ENCODE data around the gene KLK1. TPM values are rescaled to one million over a fixed set of nuclear protein-coding genes. Genes with fewer than 3 reads are reported as not detected.
"Not testable (repeated sequence)": the region's sequence is repeated elsewhere in the genome, so short reads cannot be mapped to it uniquely, and the experiment has no call there.

KLK1 gene
- total RNA-seq, 4 donors from 2014 or later = 0.78 to 1.8 (median 1.5) TPM; not detected in 1

DNA sequence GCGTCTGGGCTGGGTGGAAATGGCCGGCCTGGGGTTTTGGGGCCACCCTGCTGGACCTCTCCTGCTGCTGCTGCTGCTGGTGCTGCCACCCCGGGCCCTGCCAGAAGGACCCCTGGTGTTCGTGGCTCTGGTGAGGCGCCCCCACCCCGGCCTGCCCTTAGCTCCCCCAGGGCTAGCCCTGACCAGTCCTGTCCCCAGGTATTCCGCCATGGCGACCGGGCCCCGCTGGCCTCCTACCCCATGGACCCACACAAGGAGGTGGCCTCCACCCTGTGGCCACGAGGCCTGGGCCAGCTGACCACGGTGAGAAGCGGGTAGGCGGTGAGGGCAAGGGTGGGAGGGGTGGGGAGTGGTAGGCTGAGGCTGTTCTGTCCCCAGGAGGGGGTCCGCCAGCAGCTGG is 33.2 kb downstream of the KLK1 start, which contains the start of gene ACP4:
ACP4 (plus strand) TSS at position 20 of the 400 bp plus-strand sequence; CDS start at position 20, 0 bp downstream.
- no peaks in the 10 kb centered on the region for H3K4me1 ChIP-seq

DNA sequence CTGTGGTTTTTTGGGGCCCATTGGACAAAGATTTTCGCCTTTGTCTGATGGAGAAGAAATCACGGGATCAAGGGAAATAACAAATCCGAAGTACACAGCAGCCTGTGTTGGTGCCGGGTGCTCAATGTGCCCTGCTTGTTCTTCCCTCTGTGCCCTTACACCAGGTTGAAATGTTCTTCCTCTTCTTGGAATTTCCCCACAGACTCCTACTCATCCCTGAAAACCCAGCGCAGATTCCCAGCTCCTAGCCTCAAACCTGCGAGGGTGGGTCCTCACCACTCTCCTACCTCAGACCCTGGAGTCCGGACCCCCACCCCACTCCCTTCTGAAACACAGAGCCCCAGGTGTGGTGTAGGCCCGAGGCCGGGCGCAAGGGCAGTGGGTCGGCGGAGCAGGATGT is 38.3 kb downstream of the KLK1 start:
- 83 to 84% methylated on average over 12 of the region's 12 CpGs for WGBS, 2 donors
- DNase-seq (ENCODE audit: low spot score in 2 of 2) = no peak
- TF ChIP-seq POLR2A (IDR thresholded peaks at IDR 0.05) = no peak
- no peak for TF ChIP-seq EP300 (IDR thresholded peaks at IDR 0.05)
- TF ChIP-seq, protein P1, sequence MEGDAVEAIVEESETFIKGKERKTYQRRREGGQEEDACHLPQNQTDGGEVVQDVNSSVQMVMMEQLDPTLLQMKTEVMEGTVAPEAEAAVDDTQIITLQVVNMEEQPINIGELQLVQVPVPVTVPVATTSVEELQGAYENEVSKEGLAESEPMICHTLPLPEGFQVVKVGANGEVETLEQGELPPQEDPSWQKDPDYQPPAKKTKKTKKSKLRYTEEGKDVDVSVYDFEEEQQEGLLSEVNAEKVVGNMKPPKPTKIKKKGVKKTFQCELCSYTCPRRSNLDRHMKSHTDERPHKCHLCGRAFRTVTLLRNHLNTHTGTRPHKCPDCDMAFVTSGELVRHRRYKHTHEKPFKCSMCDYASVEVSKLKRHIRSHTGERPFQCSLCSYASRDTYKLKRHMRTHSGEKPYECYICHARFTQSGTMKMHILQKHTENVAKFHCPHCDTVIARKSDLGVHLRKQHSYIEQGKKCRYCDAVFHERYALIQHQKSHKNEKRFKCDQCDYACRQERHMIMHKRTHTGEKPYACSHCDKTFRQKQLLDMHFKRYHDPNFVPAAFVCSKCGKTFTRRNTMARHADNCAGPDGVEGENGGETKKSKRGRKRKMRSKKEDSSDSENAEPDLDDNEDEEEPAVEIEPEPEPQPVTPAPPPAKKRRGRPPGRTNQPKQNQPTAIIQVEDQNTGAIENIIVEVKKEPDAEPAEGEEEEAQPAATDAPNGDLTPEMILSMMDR (IDR thresholded peaks at IDR 0.05) = no peak
- Histone ChIP-seq H3K36me3 (no peaks in the 10 kb centered on the region), H3K27ac (no peak overlapping the region), H3K9me3 (no peaks in the 10 kb centered on the region), H3K4me3 (no peak overlapping the region), H3K27me3 (peaks cover 0 to 29% of the 10 kb centered on the region in 2 donors), H3K4me1 (peaks cover 0 to 11% (median 0%) of the 10 kb centered on the region in 4 donors)

More for the DNA sequence above, 33.2 kb downstream of the KLK1 start, which contains the start of gene ACP4:
- WGBS, 2 donors = 81 to 83% methylated on average over 3 to 7 of the region's 15 CpGs
- H3K4me3 ChIP-seq = no peak within 1 kb of the TSS
- H3K27me3 ChIP-seq = no peaks in the 10 kb centered on the region
- DNase-seq (ENCODE audit: low spot score in 2 of 2) = no peak
- H3K27ac ChIP-seq = no peak within 1 kb of the TSS
- H3K9me3 ChIP-seq = no peaks in the 10 kb centered on the region
- H3K36me3 ChIP-seq = peaks cover 0 to 4% (median 0%) of the 10 kb centered on the region in 3 donors
- TF ChIP-seq EP300 (IDR thresholded peaks at IDR 0.05) = no peak
- TF ChIP-seq POLR2A (IDR thresholded peaks at IDR 0.05) = no peak
- TF ChIP-seq, protein P1 (IDR thresholded peaks at IDR 0.05) = no peak

DNA sequence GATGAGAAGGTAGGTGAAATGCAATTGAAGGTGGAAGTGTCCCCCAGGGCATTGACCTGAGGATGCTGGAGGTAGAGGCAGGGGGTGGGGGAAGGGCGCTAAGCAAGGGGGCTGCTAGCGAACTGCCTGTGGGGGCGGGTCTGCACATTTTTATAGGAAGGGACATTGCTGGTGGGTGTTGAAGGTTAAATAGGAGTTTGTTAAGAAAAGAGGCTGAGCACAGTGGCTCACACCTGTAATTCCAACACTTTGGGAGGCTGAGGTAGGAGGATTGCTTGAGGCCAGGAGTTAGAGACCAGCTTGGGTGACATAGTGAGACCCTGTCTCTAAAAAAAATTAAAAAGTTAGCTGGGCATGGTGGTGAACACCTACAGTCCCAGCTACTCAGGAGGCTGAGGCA is 38.9 kb downstream of the KLK1 start:
- WGBS, 2 donors = 87 to 93% methylated on average over 3 of the region's 3 CpGs
- Histone ChIP-seq H3K27me3 (peaks cover 0 to 35% of the 10 kb centered on the region in 2 donors), H3K9me3 (no peaks in the 10 kb centered on the region), H3K4me3 (no peak overlapping the region), H3K4me1 (peaks cover 0 to 11% (median 0%) of the 10 kb centered on the region in 4 donors), H3K27ac (no peak overlapping the region), H3K36me3 (no peaks in the 10 kb centered on the region)
- no peak for TF ChIP-seq EP300 (IDR thresholded peaks at IDR 0.05)
- TF ChIP-seq POLR2A (IDR thresholded peaks at IDR 0.05) = no peak
- TF ChIP-seq, protein P1 (IDR thresholded peaks at IDR 0.05) = no peak
- no peak for DNase-seq (ENCODE audit: low spot score in 2 of 2)

DNA sequence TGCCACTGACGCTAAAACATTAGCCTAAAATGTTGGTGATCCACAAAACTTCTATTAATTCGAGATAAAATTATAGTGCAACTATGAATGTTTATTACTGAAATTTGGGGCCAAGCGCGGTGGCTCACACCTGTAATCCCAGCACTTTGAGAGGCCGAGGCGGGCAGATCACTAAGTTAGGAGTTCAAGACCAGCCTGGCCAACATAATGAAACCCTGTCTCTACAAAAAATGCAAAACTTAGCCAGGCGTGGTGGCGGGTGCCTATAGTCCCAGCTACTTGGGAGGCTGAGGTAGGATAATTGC is 39.8 kb downstream of the KLK1 start:
- H3K4me1 ChIP-seq = peaks cover 0 to 11% (median 0%) of the 10 kb centered on the region in 4 donors
- not testable (repeated sequence) for H3K27ac ChIP-seq; H3K36me3 ChIP-seq; H3K9me3 ChIP-seq; DNase-seq (ENCODE audit: low spot score in 2 of 2); H3K4me3 ChIP-seq
- WGBS, 2 donors = 29 to 36% methylated on average over 8 of the region's 8 CpGs
- peaks cover 0 to 44% of the 10 kb centered on the region in 2 donors for H3K27me3 ChIP-seq

DNA sequence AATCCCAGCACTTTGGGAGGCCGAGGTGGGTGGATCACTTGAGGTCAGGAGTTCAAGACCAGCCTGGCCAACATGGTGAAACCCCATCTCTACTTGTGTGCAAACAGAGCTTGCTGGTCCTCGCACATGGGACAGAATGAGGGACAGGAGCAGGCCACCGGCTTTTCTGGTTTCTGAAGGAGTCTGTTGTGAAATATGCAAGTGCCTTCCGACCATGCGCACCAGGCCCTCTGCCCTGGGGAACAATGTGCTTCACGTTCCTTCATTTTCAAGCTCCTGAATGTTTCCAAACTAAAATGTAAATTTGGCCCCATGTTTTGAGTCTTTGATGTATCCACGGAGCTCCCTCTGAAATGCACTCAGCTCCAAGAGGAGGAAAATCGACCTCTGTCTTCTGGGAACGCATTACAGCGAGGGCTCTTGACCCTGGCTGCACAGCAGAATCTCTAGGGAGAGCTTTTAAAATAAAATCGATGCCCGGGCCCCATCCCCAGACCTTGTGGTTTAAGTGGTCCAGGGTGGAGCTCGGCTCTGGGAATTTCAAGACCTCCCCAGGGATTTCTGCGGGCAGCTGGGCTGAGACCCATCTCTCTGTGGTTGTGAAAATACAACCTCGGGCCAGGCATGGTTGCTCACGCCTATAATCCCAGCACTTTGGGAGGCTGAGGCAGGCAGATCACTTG is 42.7 kb downstream of the KLK1 start:
- no peak overlapping the region for H3K27ac ChIP-seq
- WGBS, 2 donors = 46 to 48% methylated on average over 16 of the region's 16 CpGs
- no peak for DNase-seq (ENCODE audit: low spot score in 2 of 2)
- H3K27me3 ChIP-seq = peaks cover 0 to 73% of the 10 kb centered on the region in 2 donors
- no peaks in the 10 kb centered on the region for H3K36me3 ChIP-seq
- peaks cover 0 to 7% (median 3%) of the 10 kb centered on the region in 4 donors for H3K9me3 ChIP-seq
- TF ChIP-seq, protein P1 (IDR thresholded peaks at IDR 0.05) = no peak
- TF ChIP-seq EP300 (IDR thresholded peaks at IDR 0.05) = no peak
- H3K4me1 ChIP-seq = peaks cover 0 to 19% (median 0%) of the 10 kb centered on the region in 4 donors
- H3K4me3 ChIP-seq = no peak overlapping the region

Data from tibial nerve (tissue), 4 donors.